ENCODE data around the gene SLC6A7. TPM values are rescaled to one million over a fixed set of nuclear protein-coding genes. Genes with fewer than 3 reads are reported as not detected.

The SLC6A7 gene
- total RNA-seq, 1 experiment from 2014 or later, result not detected

- Histone ChIP-seq H3K4me1 (ENCODE audit: insufficient read depth, low read length, poor library complexity, severe bottlenecking) (peaks cover 7% of the 10 kb centered on the region), H3K27ac (ENCODE audit: low read depth, low read length, poor library complexity, severe bottlenecking) (no peak overlapping the region), H3K4me3 (ENCODE audit: low read depth, low read length, poor library complexity, severe bottlenecking) (no peak overlapping the region), H3K36me3 (ENCODE audit: insufficient read depth, low read length, poor library complexity, severe bottlenecking) (no peaks in the 10 kb centered on the region), H3K9me3 (ENCODE audit: low read depth, low read length, poor library complexity, severe bottlenecking) (no peaks in the 10 kb centered on the region), H3K27me3 (replicated peaks; ENCODE audit: insufficient read depth, low read depth, low read length, poor library complexity) (no peaks in the 10 kb centered on the region)
- no peak for DNase-seq (ENCODE audit: low spot score)
- ChIA-PET POLR2A (ENCODE audit: low non-redundant PET) (no interaction called here), CTCF (no interaction called here)
- BruUV-seq (replicated peaks), result no TSS peak
- intact Hi-C loops (cut with micrococcal nuclease; ENCODE audit: unreplicated experiment), result loop anchor here (10.0 kb wide), 1 partner anchor 267 kb away; no protein-coding TSS in a partner anchor
- TF ChIP-seq EZH2 (IDR thresholded peaks at IDR 0.05; ENCODE audit: borderline replicate concordance, low read depth, low read length, poor library complexity, severe bottlenecking) (no peak), CTCF (conservative IDR thresholded peaks at IDR 0.05; ENCODE audit: low read depth, low read length) (peak; percentile 31; the same call in 1 of the 2 replicates)
Measured at GRCh38 chr5:150167908-150168307, 22.0 kb upstream of the SLC6A7 start.

GRCh38 chr5:150168864-150169263 lies 21.0 kb upstream of the SLC6A7 start:
- CTCF ChIA-PET, result no interaction called here
- no peak overlapping the region for H3K4me3 ChIP-seq (ENCODE audit: low read depth, low read length, poor library complexity, severe bottlenecking)
- no TSS peak for BruUV-seq (replicated peaks)
- peaks cover 7% of the 10 kb centered on the region for H3K4me1 ChIP-seq (ENCODE audit: insufficient read depth, low read length, poor library complexity, severe bottlenecking)
- H3K9me3 ChIP-seq (ENCODE audit: low read depth, low read length, poor library complexity, severe bottlenecking), result no peaks in the 10 kb centered on the region
- H3K27me3 ChIP-seq (replicated peaks; ENCODE audit: insufficient read depth, low read depth, low read length, poor library complexity), result no peaks in the 10 kb centered on the region
- H3K27ac ChIP-seq (ENCODE audit: low read depth, low read length, poor library complexity, severe bottlenecking), result no peak overlapping the region
- TF ChIP-seq EZH2 (IDR thresholded peaks at IDR 0.05; ENCODE audit: borderline replicate concordance, low read depth, low read length, poor library complexity, severe bottlenecking) (no peak), CTCF (conservative IDR thresholded peaks at IDR 0.05; ENCODE audit: low read depth, low read length) (no peak)
- H3K36me3 ChIP-seq (ENCODE audit: insufficient read depth, low read length, poor library complexity, severe bottlenecking), result no peaks in the 10 kb centered on the region
- intact Hi-C loops (cut with micrococcal nuclease; ENCODE audit: unreplicated experiment), result loop anchor here (10.0 kb wide), 1 partner anchor 266 kb away; no protein-coding TSS in a partner anchor
- POLR2A ChIA-PET (ENCODE audit: low non-redundant PET), result no interaction called here
- no peak for DNase-seq (ENCODE audit: low spot score)

- POLR2A ChIA-PET (ENCODE audit: low non-redundant PET), result interaction anchor here (0.5 kb wide), 1 partner anchor 53 kb away, joined by 5 read pairs; no protein-coding TSS in a partner anchor
- H3K27me3 ChIP-seq (replicated peaks; ENCODE audit: insufficient read depth, low read depth, low read length, poor library complexity), result no peaks in the 10 kb centered on the region
Measured at GRCh38 chr5:150172145-150172544, 17.7 kb upstream of the SLC6A7 start.

More at GRCh38 chr5:150172145-150172544, 17.7 kb upstream of the SLC6A7 start:
- CTCF ChIA-PET, result no interaction called here
- DNase-seq (ENCODE audit: low spot score), result no peak
- intact Hi-C loops (cut with micrococcal nuclease; ENCODE audit: unreplicated experiment), result no loop called here
- H3K27ac ChIP-seq (ENCODE audit: low read depth, low read length, poor library complexity, severe bottlenecking), result no peak overlapping the region
- BruUV-seq (replicated peaks), result no TSS peak
- no peak for TF ChIP-seq CTCF (conservative IDR thresholded peaks at IDR 0.05; ENCODE audit: low read depth, low read length)
- TF ChIP-seq EZH2 (IDR thresholded peaks at IDR 0.05; ENCODE audit: borderline replicate concordance, low read depth, low read length, poor library complexity, severe bottlenecking), result no peak
- no peak overlapping the region for H3K4me3 ChIP-seq (ENCODE audit: low read depth, low read length, poor library complexity, severe bottlenecking)
- no peaks in the 10 kb centered on the region for H3K36me3 ChIP-seq (ENCODE audit: insufficient read depth, low read length, poor library complexity, severe bottlenecking)
- no peaks in the 10 kb centered on the region for H3K9me3 ChIP-seq (ENCODE audit: low read depth, low read length, poor library complexity, severe bottlenecking)
- H3K4me1 ChIP-seq (ENCODE audit: insufficient read depth, low read length, poor library complexity, severe bottlenecking), result no peaks in the 10 kb centered on the region
